ENCODE measurements around the gene CYP2W1. TPM values are rescaled to one million over a fixed set of nuclear protein-coding genes. Genes with fewer than 3 reads are reported as not detected.

Gene CYP2W1
- total RNA-seq, 1 experiment from 2014 or later, result not detected

DNA sequence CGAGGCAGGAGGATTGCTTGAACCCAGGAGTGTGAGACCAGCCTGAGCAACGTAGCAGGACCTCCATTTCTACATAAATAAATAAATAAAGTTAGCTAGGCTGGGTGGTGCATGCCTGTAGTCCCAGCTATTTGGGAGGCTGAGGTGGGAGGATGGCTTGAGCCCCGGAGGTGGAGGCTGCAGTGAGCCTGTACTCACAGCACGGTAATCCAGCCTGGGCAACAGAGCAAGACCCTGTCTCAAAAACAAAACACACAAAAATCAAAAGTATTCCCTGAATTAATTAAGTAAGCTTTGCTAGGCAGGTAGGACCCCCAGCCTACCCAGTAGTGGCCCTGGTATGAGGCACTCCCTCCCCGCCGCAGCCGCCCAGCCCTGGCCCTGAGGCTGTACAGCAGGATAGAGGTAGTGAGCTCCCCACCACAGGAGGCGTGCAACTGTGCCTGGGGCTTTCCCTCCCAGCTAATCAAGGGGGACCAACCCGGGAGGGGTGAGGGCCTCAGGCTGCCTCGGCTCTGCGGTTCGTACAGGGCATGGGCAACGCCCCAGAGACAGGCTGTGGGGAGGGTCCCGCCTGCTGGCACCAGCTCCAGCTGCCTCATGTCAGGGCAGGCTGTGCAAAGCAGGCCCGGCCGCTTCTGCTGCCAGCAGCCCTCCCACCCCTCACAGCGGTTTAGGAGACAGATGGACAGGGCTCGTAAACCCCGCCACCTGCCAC lies 1.0 kb upstream of the CYP2W1 start:
- DNase-seq (ENCODE audit: low read depth), result no peak

DNA sequence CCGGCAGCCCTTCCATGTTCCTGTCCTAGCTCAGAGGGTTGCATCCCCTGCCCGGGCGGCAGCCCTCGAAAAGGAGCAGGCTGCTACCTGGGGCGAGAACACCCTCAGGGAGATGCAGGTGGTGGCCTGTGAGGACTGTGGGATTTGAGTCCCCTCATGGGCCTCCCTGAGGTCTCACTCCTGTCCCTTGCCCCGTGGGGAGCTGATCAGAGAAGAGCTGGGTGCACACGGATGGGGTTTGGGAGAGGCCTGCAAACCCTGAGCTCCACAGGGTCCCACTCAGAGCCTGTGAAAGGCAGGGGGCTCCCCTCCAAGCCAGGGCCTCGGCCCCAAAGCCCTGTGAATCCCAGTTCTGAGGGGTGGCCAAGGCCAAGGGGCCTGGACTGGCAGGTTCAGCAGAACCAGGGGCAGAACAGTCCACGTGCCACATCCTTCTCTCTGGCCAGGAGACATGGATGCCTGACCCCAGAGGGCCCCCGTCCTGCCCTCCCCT lies 424 bp upstream of the CYP2W1 start:
- no peak for DNase-seq (ENCODE audit: low read depth)

DNA sequence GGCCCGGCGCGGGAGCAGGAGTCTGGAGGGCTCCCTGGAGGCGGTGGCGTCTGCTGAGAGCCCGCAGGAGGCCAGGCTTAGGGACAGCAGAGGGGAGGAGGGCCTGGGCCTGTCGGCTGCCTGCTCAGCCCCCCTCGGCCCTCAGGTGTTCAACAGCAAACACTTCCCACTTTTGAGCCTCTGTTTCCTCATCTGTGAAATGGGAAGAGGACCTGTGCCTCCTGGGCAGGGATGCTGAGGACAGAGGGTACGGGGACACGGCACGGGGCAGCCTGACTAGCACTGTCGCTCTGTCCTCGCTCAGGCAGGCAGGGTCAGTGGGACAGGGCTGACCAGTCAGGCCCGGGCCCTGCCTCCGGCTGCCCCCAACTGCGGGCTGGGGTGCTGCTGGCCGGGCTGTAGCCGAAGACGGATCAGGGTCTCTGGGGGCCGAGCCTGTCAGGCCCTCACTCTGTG lies 663 bp downstream of the CYP2W1 start:
- DNase-seq (ENCODE audit: low read depth), result no peak

DNA sequence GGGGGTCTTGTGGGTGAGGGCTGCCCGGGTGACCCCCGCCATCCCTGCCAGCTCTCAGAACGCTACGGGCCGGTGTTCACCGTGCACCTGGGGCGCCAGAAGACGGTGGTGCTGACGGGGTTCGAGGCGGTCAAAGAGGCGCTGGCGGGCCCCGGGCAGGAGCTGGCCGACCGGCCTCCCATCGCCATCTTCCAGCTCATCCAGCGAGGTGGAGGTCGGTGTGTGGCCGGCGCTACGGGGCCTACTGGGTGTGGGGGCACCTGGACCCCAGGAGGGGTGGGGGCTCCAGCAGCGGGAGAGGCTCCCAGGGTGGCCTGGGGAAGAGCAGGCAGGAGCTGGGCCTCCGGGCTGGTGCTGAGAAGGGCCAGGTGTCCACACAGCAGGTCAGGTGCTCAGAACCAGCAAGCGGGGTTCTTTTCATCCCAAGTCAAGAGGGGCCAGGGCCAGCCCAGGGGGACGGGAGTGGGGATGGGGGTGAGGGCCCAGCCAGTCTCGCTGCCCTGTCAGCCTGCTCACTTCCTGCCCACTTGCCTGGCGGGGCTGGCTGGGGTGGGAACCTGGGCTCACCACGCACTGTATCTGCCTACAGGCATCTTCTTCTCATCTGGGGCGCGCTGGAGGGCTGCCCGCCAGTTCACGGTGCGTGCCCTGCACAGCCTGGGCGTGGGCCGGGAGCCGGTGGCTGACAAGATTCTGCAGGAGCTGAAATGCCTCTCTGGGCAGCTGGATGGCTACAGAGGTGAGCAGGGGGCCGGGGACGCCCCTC lies 1.6 kb downstream of the CYP2W1 start:
- no peak for DNase-seq (ENCODE audit: low read depth)

DNA sequence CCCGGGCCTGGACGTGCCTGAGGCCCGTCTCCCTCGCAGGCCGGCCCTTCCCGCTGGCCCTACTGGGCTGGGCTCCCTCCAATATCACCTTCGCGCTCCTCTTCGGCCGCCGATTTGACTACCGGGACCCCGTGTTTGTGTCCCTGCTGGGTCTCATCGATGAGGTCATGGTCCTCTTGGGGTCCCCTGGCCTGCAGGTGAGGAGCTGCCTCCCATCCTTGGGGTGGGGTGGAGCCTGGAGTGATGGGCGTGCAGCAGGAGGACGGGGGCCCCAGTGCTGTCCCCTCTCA lies 2.1 kb downstream of the CYP2W1 start:
- DNase-seq (ENCODE audit: low read depth), result no peak

DNA sequence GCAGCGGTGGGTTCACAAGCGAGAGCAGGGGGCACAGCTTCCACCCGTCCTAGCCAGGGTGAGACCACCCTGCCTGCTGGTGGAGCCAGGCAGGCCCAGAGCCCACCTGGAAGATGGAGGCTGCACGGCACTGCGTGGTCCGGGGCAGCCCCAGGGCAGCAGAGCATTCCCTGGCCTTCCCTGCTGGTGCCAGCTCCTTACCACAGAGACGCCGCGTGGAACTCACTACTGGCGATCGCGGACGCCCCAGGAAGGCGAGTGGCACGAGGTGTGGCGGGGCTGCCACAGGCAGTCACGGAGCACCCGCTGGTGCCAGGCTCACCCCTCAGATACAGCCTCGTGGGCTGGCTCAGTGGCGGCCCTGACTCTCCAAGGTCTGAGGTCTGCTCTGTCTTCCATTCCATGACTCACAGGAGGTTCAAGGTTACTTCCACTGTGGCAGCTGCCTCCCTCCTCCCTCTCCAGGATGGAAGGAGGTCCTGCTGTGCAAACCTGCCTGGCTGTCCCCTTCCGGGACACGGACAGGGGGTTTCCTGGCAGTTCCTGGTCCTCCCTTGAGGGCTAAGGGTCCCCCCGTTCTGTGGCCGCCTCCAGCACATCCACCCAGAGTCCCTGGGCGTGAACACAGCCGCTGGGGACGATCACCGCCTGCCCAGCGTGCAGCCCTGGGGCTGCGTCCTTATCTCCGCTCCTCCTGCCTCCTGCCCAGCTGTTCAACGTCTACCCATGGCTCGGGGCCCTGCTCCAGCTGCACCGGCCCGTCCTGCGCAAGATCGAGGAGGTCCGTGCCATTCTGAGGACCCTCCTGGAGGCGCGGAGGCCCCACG lies 3.1 kb downstream of the CYP2W1 start:
- DNase-seq (ENCODE audit: low read depth), result peak; percentile 51

DNA sequence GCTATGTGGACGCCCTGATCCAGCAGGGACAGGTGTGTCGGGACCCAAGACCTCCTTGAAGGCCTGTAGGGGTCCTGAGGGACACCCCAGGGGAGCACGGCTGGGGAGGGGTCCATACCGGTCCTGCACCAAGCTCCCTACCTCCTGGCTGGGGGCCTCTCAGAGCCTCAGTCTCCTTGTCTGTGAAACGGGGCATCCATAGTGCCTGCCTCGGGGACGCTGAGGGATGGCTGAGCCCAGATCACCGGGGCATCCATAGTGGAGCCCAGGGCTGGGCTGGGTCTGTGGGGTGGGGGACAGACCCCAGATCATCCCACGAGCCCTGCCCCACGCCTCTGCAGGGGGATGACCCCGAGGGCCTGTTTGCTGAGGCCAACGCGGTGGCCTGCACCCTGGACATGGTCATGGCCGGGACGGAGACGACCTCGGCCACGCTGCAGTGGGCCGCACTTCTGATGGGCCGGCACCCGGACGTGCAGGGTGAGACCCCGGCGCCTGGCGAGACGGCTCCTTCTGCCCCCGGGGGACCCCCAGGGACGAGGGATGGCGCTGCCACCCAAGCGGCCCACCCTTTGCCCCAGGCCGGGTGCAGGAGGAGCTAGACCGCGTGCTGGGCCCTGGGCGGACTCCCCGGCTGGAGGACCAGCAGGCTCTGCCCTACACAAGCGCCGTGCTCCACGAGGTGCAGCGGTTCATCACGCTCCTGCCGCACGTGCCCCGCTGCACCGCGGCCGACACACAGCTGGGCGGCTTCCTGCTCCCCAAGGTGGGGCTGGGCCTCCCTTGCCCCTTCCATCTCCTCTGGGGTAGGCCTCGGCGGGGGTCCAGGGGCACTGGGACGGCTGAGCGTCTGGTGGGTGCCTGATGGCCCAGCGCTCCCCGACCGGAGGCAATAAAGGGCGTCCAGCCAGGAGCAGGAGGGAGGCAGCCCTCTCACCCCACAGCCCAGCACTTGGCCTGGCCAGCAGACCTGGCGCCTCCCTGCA lies 4.1 kb downstream of the CYP2W1 start:
- DNase-seq (ENCODE audit: low read depth), result no peak

DNA sequence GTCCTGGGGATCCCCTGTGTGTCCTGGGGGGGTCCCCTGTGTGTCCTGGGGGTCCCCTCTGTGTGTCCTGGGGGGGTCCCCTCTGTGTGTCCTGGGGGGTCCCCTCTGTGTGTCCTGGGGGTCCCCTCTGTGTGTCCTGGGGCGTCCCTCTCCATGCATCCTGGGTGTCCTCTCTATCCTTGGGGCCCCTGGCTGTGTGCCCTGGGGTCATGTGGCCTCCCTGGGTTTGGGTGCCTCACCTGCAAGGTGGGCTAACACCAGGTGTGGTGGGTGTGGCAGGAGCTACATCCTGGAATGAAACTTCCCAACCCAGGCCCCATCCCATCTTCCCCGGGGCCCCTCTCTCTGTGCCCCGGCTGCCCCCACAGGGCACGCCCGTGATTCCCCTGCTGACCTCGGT lies 4.9 kb downstream of the CYP2W1 start:
- DNase-seq (ENCODE audit: low read depth), result no peak

DNA sequence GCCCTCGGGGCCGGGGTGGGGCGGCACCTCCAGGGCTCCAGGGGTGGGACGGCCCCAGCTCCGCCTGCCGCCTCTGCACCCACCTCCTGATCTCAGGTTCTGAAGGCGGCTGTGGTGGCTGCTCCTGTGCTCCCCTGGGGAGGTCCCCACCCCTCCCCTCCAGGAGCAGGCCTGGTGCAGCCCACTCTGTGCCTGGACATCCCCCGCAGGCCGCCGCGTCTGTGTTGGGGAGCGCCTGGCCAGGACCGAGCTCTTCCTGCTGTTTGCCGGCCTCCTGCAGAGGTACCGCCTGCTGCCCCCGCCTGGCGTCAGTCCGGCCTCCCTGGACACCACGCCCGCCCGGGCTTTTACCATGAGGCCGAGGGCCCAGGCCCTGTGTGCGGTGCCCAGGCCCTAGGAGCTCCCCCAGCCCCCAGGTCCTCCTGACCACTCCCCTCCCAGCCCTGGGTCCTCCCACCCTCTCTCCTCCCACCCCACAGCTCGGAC lies 5.5 kb downstream of the CYP2W1 start:
- no peak for DNase-seq (ENCODE audit: low read depth)

DNA sequence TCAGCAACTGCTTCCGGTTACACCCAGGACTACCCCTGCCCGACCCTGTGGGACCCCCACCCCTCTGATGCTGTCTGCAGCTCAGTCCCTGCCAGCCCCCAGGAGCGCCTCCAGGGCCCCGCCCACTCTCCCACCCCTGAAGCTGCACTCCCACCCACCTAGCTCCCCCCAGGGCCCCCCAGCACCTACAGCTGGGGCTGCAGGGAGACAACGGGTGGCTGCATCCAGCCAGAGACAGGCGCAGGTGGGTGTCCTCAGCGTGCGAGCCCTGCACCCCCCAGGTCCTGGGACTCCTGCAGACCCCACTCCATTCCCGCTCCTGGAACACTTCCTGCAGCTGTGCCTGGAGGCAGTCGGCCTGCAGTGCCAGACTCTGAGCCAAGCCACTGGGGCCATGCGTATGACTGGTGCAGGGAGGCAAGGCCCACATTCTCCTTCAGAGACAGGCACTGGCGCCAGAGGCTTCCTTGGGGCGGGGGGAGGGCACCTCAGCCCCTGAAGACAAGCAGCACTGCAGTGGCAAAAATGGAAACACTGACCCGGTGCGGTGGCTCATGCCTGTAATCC lies 6.1 kb downstream of the CYP2W1 start:
- no peak for DNase-seq (ENCODE audit: low read depth)

DNA sequence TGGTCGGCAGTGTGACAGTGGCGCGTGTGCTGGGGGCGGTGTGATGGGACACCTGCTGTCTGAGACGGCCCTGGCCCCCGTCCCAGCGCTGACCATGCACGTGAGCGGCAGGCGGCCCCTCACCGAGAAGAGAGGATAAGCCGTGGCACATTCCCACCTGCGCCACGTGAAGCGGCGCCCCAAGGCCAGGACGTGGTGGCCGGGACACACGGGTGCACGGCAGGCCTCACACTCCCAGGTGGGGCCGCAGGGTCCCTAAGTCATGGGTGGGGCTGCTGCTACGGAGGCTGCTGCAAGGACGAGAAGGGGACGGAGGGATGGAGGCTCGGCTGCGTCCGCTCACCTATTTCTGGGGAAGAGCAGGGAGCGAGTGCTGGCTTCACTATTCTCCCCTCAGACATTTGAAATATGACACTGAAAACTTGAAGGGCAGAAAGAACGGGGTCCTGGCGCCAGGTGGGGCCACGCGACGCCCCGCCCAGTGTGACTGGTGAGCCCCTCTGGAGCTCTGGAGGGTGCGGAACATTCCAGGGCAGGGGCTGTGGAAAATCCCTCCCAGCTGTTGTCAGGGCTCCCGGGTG lies 7.5 kb downstream of the CYP2W1 start:
- no peak for DNase-seq (ENCODE audit: low read depth)

DNA sequence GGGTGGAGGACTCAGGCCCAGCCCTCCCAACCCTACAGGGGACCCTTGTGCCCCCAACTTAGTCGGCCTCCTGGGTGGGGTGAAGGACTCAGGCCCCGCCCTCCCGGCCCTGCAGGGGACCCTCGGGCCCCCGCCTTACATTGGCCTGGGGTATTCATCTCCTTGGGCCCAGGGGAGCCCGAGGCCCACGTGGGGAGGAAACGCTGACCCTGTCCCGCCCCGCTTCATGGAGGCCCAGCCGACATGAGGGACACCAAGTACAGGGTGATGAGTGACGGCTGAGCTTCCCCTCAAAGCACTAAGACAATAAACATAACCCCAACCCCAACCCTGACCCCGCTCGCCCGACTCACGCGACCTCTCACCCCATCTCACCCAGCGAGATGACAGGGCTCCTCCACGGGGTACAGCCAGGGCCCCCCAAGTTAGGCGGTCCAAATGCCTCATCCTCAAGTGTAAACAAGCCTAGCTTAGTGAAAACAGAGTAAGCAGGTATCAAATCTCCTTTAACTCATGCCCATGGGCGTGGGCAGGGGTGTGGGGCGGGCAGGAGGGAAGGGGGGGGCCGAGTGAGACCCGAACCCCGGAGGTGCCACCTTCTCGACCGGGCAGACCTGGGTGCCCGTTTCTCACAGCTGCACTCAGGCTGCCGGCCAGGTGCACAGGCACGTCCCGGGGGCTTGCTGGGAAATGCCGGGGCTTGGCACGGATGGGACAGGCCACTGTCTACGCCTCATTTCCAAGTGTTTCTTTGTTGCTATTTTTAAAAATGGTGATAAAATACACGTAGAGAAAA lies 8.2 kb downstream of the CYP2W1 start:
- DNase-seq (ENCODE audit: low read depth), result no peak

DNA sequence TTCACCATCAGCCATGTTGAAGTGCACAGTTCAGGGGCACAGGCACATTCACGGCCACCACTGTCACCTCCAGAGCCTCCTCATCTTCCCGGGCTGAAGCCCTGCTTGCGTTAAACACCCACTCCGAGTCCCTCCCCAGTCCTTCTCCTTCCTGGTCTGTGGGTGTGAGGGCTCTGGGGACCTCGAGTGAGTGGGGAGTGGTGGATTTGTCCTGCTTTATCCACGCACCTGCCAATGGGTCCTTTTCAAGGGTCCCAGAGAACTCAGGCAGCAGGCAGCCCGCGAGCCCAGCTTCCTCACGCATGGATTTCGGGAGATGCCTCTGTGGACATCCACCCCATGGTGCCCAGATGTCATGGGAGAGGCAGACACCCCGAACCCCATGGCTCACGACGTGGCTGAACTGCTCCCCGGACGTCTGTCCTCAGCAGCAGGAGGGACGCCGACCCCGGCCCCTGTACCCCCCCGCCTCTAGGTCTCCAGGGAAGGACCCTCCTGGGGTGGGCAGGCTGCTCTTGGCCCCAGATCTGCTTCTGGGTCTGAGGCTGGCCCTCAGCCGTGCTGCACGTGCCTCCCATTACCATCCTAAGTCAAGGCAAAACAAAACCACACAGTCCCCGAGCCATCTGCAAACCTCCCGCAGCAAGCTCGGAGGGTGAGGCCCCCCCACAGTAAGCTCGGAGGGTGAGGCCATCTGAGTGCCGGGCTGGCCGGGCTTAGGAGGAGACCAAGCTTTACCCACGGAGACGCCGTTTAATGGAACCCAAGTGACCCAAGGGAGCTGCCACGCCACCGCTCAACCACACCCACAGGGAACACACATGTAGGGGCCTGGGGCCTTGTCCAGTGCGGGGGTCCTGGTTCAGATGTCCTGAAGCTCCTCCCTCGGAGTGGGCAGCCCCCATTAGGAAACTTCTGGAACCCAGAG lies 9.0 kb downstream of the CYP2W1 start:
- no peak for DNase-seq (ENCODE audit: low read depth)

DNA sequence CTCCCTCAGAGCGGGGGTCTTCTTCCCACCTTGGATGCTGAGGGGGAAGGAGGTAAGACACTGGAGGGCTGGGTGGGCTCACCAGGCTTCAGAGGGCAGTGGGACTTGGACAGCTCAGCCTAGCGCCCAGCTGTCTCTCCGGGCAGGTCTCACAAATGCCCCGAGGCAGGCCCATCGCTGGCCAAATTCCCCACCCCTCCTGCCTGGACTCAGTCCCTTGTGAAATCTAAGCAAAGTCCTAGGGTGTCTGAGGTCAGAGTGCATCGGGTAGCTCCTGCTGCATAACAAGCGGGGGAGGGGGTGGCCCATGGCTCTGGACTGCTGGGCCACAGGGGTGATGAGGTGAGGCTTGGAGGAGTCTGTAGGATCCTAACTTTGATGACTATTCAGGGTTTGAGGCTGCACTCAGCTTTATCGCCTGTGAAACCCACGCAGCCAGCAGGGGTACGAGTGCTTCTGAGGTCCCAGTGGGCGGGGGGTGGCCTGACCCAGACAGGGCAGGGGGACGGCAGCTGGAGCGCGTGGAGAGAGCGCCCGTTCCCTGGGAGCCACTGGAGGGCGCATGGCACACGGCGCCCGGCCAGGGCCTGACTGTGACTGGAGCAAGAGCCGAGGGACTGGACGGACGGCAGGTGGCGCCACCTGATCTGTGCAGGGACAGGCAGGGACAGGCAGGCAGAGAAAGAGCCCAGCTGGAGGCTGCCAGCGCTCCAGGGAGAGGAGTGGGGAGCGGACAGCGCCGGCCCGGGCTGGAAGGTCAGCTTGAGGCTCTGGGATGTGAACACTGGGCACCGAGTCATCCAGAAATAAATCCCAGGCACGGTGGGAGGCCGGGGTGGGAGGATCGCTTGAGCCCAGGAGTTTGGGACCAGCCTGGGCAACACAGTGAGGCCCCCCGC lies 10.0 kb downstream of the CYP2W1 start:
- peak; percentile 91 for DNase-seq (ENCODE audit: low read depth)

DNA sequence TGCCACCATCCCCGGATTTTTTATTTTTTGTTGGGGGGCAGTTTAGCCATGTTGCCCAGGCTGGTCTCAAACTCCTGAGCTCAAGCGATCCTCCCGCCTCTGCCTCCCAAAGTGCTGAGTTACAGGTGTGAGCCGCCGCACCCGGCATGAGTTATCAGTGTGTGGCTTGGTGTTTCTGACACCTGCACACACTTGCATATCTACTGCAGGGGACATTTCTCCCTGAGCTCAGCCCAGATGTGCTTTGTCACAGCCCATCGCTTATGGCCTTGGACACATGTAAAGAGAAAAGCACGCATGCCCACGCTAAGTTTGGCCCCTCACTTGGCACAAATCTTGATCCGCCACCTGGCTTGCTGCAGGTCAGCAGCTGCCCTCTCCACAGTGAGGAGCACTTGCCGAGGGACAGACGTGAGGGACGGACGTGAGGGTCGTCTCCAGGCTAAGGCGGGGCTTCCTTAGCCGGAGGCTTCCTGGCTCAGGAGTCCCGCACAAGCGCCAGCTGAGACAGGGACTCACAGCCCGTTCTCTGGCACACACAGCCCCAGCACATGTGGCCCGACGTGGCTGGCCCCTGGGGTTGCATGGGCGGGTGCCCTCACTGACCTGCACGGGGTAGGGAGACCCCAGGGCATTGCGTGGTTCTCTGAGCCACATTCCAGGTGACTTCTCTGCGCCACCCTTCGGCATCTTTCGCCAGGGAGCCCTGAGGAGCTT lies 11.8 kb downstream of the CYP2W1 start:
- DNase-seq (ENCODE audit: low read depth), result no peak

DNA sequence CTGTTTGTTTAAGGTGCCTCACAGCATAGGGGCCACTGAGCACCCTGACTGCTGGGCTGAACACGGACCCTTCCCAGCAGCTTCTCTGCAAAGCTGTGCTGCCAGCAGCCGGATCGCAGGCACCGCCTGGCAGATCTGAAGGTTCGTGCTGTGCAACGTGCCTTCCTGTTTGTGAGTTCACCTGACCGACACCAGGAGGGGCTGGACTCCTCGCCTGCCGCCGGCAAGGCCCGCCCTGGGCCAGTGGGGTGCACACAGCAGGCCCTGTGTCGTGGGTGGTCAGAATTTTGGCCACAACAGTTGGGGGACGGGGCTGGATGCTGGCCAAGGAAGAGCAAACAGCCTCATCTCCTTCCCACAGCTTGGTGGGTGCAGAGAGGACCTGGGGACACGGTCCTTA lies 12.6 kb downstream of the CYP2W1 start:
- DNase-seq (ENCODE audit: low read depth), result no peak
